ENCODE measurements around the gene OR6P1.

OR6P1 gene

GRCh38 chr1:158527190-158527815, 43.1 kb downstream of the OR6P1 start:
- no peaks in the 10 kb centered on the region for H3K36me3 ChIP-seq (ENCODE audit: control insufficient read depth, low read length)
- no peak overlapping the region for H3K4me3 ChIP-seq (ENCODE audit: low read length)
- no peaks in the 10 kb centered on the region for H3K27me3 ChIP-seq (ENCODE audit: control insufficient read depth, low read length)
- no peaks in the 10 kb centered on the region for H4K20me1 ChIP-seq (ENCODE audit: control insufficient read depth, insufficient read depth, low read depth, low read length)
- no peaks in the 10 kb centered on the region for H3F3A ChIP-seq (ENCODE audit: control insufficient read depth, insufficient read depth)
- H3K27ac ChIP-seq (ENCODE audit: low read depth, low read length) = no peak overlapping the region
- no peaks in the 10 kb centered on the region for H3K9me2 ChIP-seq (replicated peaks; ENCODE audit: control insufficient read depth, low read length)
- TF ChIP-seq CTCF (IDR thresholded peaks at IDR 0.05; ENCODE audit: low read depth, low read length, poor library complexity, severe bottlenecking) = peak; percentile 56
- TF ChIP-seq EZH2phosphoT487 (IDR thresholded peaks at IDR 0.05; ENCODE audit: borderline replicate concordance, low read length) = no peak
- H3K4me1 ChIP-seq (ENCODE audit: control insufficient read depth, low read length) = no peaks in the 10 kb centered on the region
- no peaks in the 10 kb centered on the region for H3K79me2 ChIP-seq (ENCODE audit: control insufficient read depth, low read length)
- no peak overlapping the region for H3K4me2 ChIP-seq (ENCODE audit: low read length)
- H3K9me3 ChIP-seq (ENCODE audit: control insufficient read depth, insufficient read depth, low read length) = no peaks in the 10 kb centered on the region

GRCh38 chr1:158521666-158522058, 48.7 kb downstream of the OR6P1 start:
- Histone ChIP-seq H3K4me3 (ENCODE audit: low read length) (no peak overlapping the region), H3K9me3 (ENCODE audit: control insufficient read depth, insufficient read depth, low read length) (no peaks in the 10 kb centered on the region), H3K4me2 (ENCODE audit: low read length) (no peak overlapping the region), H3K27me3 (ENCODE audit: control insufficient read depth, low read length) (no peaks in the 10 kb centered on the region; the same call in 1 of the 2 replicates), H3K4me1 (ENCODE audit: control insufficient read depth, low read length) (no peaks in the 10 kb centered on the region), H3K9me2 (replicated peaks; ENCODE audit: control insufficient read depth, low read length) (no peaks in the 10 kb centered on the region), H3K79me2 (ENCODE audit: control insufficient read depth, low read length) (no peaks in the 10 kb centered on the region), H3F3A (ENCODE audit: control insufficient read depth, insufficient read depth) (no peaks in the 10 kb centered on the region), H4K20me1 (ENCODE audit: control insufficient read depth, insufficient read depth, low read depth, low read length) (no peaks in the 10 kb centered on the region), H3K36me3 (ENCODE audit: control insufficient read depth, low read length) (no peaks in the 10 kb centered on the region), H3K27ac (ENCODE audit: low read depth, low read length) (no peak overlapping the region)
- TF ChIP-seq EZH2phosphoT487 (IDR thresholded peaks at IDR 0.05; ENCODE audit: borderline replicate concordance, low read length) (no peak), CTCF (IDR thresholded peaks at IDR 0.05; ENCODE audit: low read depth, low read length, poor library complexity, severe bottlenecking) (no peak)

GRCh38 chr1:158520955-158521665, 49.3 kb downstream of the OR6P1 start:
- TF ChIP-seq EZH2phosphoT487 (IDR thresholded peaks at IDR 0.05; ENCODE audit: borderline replicate concordance, low read length) (no peak), CTCF (IDR thresholded peaks at IDR 0.05; ENCODE audit: low read depth, low read length, poor library complexity, severe bottlenecking) (no peak)
- Histone ChIP-seq H3K4me2 (ENCODE audit: low read length) (no peak overlapping the region), H3K4me1 (ENCODE audit: control insufficient read depth, low read length) (no peaks in the 10 kb centered on the region), H3K79me2 (ENCODE audit: control insufficient read depth, low read length) (no peaks in the 10 kb centered on the region), H3K36me3 (ENCODE audit: control insufficient read depth, low read length) (no peaks in the 10 kb centered on the region), H3K27ac (ENCODE audit: low read depth, low read length) (no peak overlapping the region), H3K4me3 (ENCODE audit: low read length) (no peak overlapping the region), H3F3A (ENCODE audit: control insufficient read depth, insufficient read depth) (no peaks in the 10 kb centered on the region), H3K9me2 (replicated peaks; ENCODE audit: control insufficient read depth, low read length) (no peaks in the 10 kb centered on the region), H3K9me3 (ENCODE audit: control insufficient read depth, insufficient read depth, low read length) (no peaks in the 10 kb centered on the region), H4K20me1 (ENCODE audit: control insufficient read depth, insufficient read depth, low read depth, low read length) (no peaks in the 10 kb centered on the region), H3K27me3 (ENCODE audit: control insufficient read depth, low read length) (peaks cover 3% of the 10 kb centered on the region; the same call in 1 of the 2 replicates)
